Transverse colon (tissue), 4 donors: ENCODE data around the gene VSTM1.

Experiments used
- CTCF ChIP-seq, 5 experiments: fragments of 200-600 bp in 3 of 5; fragments of 450-650 bp in 2 of 5; sonication (generic) in 3 of 5; IDR thresholded peaks; 1 replicate in 2 of 5; 2 replicates in 3 of 5; pipeline ENCODE4 v1.5.1; 2016 to 2017; ENCODE audit warnings: antibody characterized with exemption in 5 of 5, inconsistent platforms in 3 of 5, mild to moderate bottlenecking in 2 of 5, moderate library complexity in 1 of 5
- EP300 ChIP-seq: sonication (generic); formaldehyde crosslinking; IDR thresholded peaks from one replicate; pipeline ENCODE4 v1.6.1; 2017; ENCODE audit warnings: antibody characterized with exemption, low read depth
- POLR2A ChIP-seq: fragments of 450-650 bp; IDR thresholded peaks from one replicate; pipeline ENCODE4 v1.6.1; 2016; ENCODE audit warnings: antibody characterized with exemption, mild to moderate bottlenecking, moderate library complexity
- POLR2AphosphoS5 ChIP-seq, 3 donors: sonication (generic); formaldehyde crosslinking; IDR thresholded peaks; one replicate each; pipeline ENCODE4 v1.6.1; 2016; ENCODE audit warnings: antibody characterized with exemption in 3 of 3

- TF ChIP-seq EP300 (no peak), CTCF (IDR thresholded peaks at IDR 0.05) (no peak), POLR2A (no peak), POLR2AphosphoS5 (IDR thresholded peaks at IDR 0.05) (no peak)
Observed at GRCh38 chr19:54021932-54022331, 41.8 kb downstream of the VSTM1 start.
